ENCODE data around the gene FRMD4A.
A peak's percentile ranks its signal among the peaks of the same experiment; 100 is the strongest.

The FRMD4A gene

GRCh38 chr10:13665516-13666262 is 665.0 kb downstream of the FRMD4A start:
- no peak for DNase-seq

- DNase-seq = peak; percentile 17
Observed at GRCh38 chr10:13661256-13661655, 669.5 kb downstream of the FRMD4A start.

GRCh38 chr10:13660551-13660920 is 670.2 kb downstream of the FRMD4A start:
- DNase-seq = peak; percentile 70

GRCh38 chr10:13659887-13660550 is 670.7 kb downstream of the FRMD4A start:
- DNase-seq = peak; percentile 76

GRCh38 chr10:13658871-13659685 is 671.6 kb downstream of the FRMD4A start:
- no peak for DNase-seq

- DNase-seq = no peak
Observed at GRCh38 chr10:13658264-13658663, 672.5 kb downstream of the FRMD4A start.

- DNase-seq = no peak
Observed at GRCh38 chr10:13657101-13657680, 673.5 kb downstream of the FRMD4A start.

- no peak for DNase-seq
Observed at GRCh38 chr10:13656337-13657100, 674.2 kb downstream of the FRMD4A start.

GRCh38 chr10:13654846-13655245 is 675.9 kb downstream of the FRMD4A start:
- no peak for DNase-seq

GRCh38 chr10:13654118-13654830 is 676.5 kb downstream of the FRMD4A start:
- DNase-seq = no peak

GRCh38 chr10:13652860-13653259 is 677.9 kb downstream of the FRMD4A start:
- no peak for DNase-seq

- DNase-seq = no peak
Observed at GRCh38 chr10:13651969-13652720, 678.6 kb downstream of the FRMD4A start.

GRCh38 chr10:13650961-13651360 is 679.8 kb downstream of the FRMD4A start:
- no peak for DNase-seq

GRCh38 chr10:13649844-13650520 is 680.7 kb downstream of the FRMD4A start:
- no peak for DNase-seq

GRCh38 chr10:13648425-13648824 is 682.3 kb downstream of the FRMD4A start:
- DNase-seq = no peak

- DNase-seq = no peak
Observed at GRCh38 chr10:13644866-13645265, 685.9 kb downstream of the FRMD4A start.

GRCh38 chr10:13643016-13643415 is 687.7 kb downstream of the FRMD4A start:
- DNase-seq = no peak

- DNase-seq = no peak
Observed at GRCh38 chr10:13642293-13642692, 688.4 kb downstream of the FRMD4A start.

- DNase-seq = no peak
Observed at GRCh38 chr10:13637894-13638293, 692.8 kb downstream of the FRMD4A start.

GRCh38 chr10:13637303-13637856 is 693.3 kb downstream of the FRMD4A start:
- no peak for DNase-seq

Data from fibroblast of skin of abdomen (primary cell).